OCI-LY7 (cell line): ENCODE data around the gene RD3L.

Experiments
- EZH2phosphoT487 ChIP-seq: fragments of 200-600 bp; sonication (generic); IDR thresholded peaks from 2 replicates; pipeline ENCODE4 v1.6.1; 2018; ENCODE audit warnings: low read depth, borderline replicate concordance, mild to moderate bottlenecking, mixed run types, antibody characterized with exemption, low read length, moderate library complexity, mixed read lengths
- TF ChIP-seq, protein P1 (sequence below): fragments of 200-600 bp; sonication (generic); conservative IDR thresholded peaks from 2 replicates; pipeline ENCODE4 v1.5.1; 2014; ENCODE audit warnings: mild to moderate bottlenecking, antibody characterized with exemption, low read length, moderate library complexity, mixed read lengths

DNA sequence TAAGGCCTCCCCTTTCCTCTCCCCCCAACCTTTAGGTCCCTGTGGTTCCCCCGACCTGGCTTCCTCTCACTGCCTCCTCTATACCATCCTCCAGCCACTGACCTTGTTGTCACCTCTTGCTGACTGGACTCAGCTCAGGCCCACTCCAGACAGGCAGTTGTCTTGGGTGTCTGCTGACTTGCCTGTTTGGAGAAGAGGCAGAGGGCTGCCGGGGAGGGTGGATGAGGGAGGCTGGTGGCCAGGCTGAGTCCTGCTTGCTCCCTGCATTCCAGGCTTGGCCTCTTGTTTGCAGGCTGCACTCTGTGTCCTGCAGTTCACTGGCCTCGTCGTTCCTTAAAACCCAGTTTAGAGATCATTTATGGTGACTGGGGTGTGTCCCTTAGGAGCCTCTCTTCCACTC is 31.0 kb upstream of the RD3L start:
- TF ChIP-seq, protein P1, sequence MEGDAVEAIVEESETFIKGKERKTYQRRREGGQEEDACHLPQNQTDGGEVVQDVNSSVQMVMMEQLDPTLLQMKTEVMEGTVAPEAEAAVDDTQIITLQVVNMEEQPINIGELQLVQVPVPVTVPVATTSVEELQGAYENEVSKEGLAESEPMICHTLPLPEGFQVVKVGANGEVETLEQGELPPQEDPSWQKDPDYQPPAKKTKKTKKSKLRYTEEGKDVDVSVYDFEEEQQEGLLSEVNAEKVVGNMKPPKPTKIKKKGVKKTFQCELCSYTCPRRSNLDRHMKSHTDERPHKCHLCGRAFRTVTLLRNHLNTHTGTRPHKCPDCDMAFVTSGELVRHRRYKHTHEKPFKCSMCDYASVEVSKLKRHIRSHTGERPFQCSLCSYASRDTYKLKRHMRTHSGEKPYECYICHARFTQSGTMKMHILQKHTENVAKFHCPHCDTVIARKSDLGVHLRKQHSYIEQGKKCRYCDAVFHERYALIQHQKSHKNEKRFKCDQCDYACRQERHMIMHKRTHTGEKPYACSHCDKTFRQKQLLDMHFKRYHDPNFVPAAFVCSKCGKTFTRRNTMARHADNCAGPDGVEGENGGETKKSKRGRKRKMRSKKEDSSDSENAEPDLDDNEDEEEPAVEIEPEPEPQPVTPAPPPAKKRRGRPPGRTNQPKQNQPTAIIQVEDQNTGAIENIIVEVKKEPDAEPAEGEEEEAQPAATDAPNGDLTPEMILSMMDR: no peak
- no peak for TF ChIP-seq EZH2phosphoT487
